ENCODE measurements around the gene ZNF892. TPM values are rescaled to one million over a fixed set of nuclear protein-coding genes. Genes with fewer than 3 reads are reported as not detected.

The ZNF892 gene
- total and polyA plus RNA-seq, 2 of the 4 experiments (the other 2 are of a cell fraction): 0.46 to 2.7 TPM

- dilution Hi-C loops (cut with HindIII; ENCODE audit: low sequenced_read_pairs, unreplicated experiment): no loop called here
Measured at GRCh38 chr2:95185197-95185596, 22.1 kb upstream of the ZNF892 start.

More at GRCh38 chr2:95185197-95185596, 22.1 kb upstream of the ZNF892 start:
- BruUV-seq (replicated peaks): no TSS peak
- no peak for ATAC-seq (ENCODE audit: low read depth)
- DNase-seq: no peak
- Histone ChIP-seq H4K20me1 (ENCODE audit: insufficient read depth, low read length) (no peaks in the 10 kb centered on the region), H4K5ac (ENCODE audit: low read depth, low read length) (no peak overlapping the region), H4K8ac (ENCODE audit: low read depth in 2 of 2, low read length in 2 of 2) (no peak overlapping the region), H2AFZ (replicated peaks; ENCODE audit: low read length, poor library complexity) (no peak overlapping the region), H3K56ac (ENCODE audit: extremely low read depth, insufficient read depth, low read length) (no peak overlapping the region), H3K9ac (ENCODE audit: low read depth, low read length) (no peak overlapping the region), H3K4me1 (ENCODE audit: control insufficient read depth, insufficient read depth, low read length) (no peaks in the 10 kb centered on the region), H3K9me3 (ENCODE audit: control insufficient read depth, insufficient read depth, low read length) (peaks cover 17% of the 10 kb centered on the region), H2BK5ac (ENCODE audit: low read depth, low read length, poor library complexity, severe bottlenecking) (no peak overlapping the region), H3K14ac (replicated peaks; ENCODE audit: low read depth, low read length) (no peak overlapping the region), H4K91ac (ENCODE audit: insufficient read depth, low read depth, low read length) (no peak overlapping the region), H2BK120ac (ENCODE audit: low read depth, low read length) (no peak overlapping the region), H3K9me1 (ENCODE audit: insufficient read depth, low read length) (no peaks in the 10 kb centered on the region), H3K4ac (ENCODE audit: low read depth, low read length) (no peak overlapping the region), H3K4me2 (ENCODE audit: low read depth, low read length) (no peak overlapping the region), H3K23ac (ENCODE audit: low read depth, low read length) (no peak overlapping the region), H3K79me1 (ENCODE audit: low read depth in 1 of 2, low read length in 2 of 2) (no peaks in the 10 kb centered on the region), H2AK5ac (ENCODE audit: low read depth, low read length) (no peak overlapping the region), H3K18ac (ENCODE audit: low read depth, low read length) (no peak overlapping the region), H2AK9ac (replicated peaks; ENCODE audit: low read depth, low read length, poor library complexity) (no peak overlapping the region), H3K4me3 (ENCODE audit: insufficient read depth, low read depth, low read length) (no peak overlapping the region), H3K36me3 (ENCODE audit: control insufficient read depth, insufficient read depth, low read length) (peaks cover 21% of the 10 kb centered on the region), H2BK20ac (ENCODE audit: low read depth, low read length) (no peak overlapping the region), H3K27me3 (ENCODE audit: control insufficient read depth, insufficient read depth, low read length) (peaks cover 1% of the 10 kb centered on the region; the same call in 1 of the 2 replicates), H3K27ac (ENCODE audit: insufficient read depth, low read length) (no peak overlapping the region), H2BK15ac (ENCODE audit: low read depth, low read length) (no peak overlapping the region)
- 80% methylated on average over 1 of the region's 3 CpGs; no CpG with 5 or more reads in 1 of the 2 experiments for WGBS, 2 experiments (ENCODE audit: extremely low coverage in 2 of 2, insufficient read length in 1 of 2)
- in situ Hi-C loops (cut with MboI; ENCODE audit: low sequenced_read_pairs): no loop called here
- ChIA-PET CTCF (no interaction called here), POLR2A (ENCODE audit: unreplicated experiment) (no interaction called here)
- intact Hi-C loops (cut with micrococcal nuclease): no loop called here
- no peak for TF ChIP-seq RFX5 (IDR thresholded peaks at IDR 0.05; ENCODE audit: low read depth, low read length)
- no peak for TF ChIP-seq CEBPB (IDR thresholded peaks at IDR 0.05; ENCODE audit: low read depth, low read length)
